CD4-positive, alpha-beta T cell treated with Interferon gamma for 1 hour (primary cell): Measurements from ENCODE around the gene SLITRK5.

Experiments used
- DNase-seq: peaks from one replicate; pipeline ENCODE4 v3.0.0-alpha.2; 2020

The SLITRK5 gene

GRCh38 chr13:87671031-87671752 lies at the start of gene SLITRK5:
TSS of gene SLITRK5 (plus strand) at chr13:87671371. CDS start at chr13:87675389, 4,018 bp downstream.
- peak; percentile 43 for DNase-seq

- DNase-seq: no peak
Measured at GRCh38 chr13:87622971-87623370, 48.2 kb upstream of the SLITRK5 start.

- no peak for DNase-seq
Measured at GRCh38 chr13:87656306-87656705, 14.9 kb upstream of the SLITRK5 start.

- DNase-seq: no peak
Measured at GRCh38 chr13:87661471-87661870, 9.7 kb upstream of the SLITRK5 start.

GRCh38 chr13:87666831-87667230 lies 4.3 kb upstream of the SLITRK5 start:
- DNase-seq: no peak

- no peak for DNase-seq
Measured at GRCh38 chr13:87667686-87668085, 3.5 kb upstream of the SLITRK5 start.

GRCh38 chr13:87669379-87669978 lies 1.7 kb upstream of the SLITRK5 start:
- no peak for DNase-seq

GRCh38 chr13:87671753-87672605 lies 808 bp downstream of the SLITRK5 start:
- DNase-seq: no peak

GRCh38 chr13:87674247-87674738 lies 3.1 kb downstream of the SLITRK5 start:
- no peak for DNase-seq

- DNase-seq: no peak
Measured at GRCh38 chr13:87675851-87676250, 4.7 kb downstream of the SLITRK5 start.

- DNase-seq: no peak
Measured at GRCh38 chr13:87676254-87677042, 5.3 kb downstream of the SLITRK5 start.

GRCh38 chr13:87677043-87677495 lies 5.9 kb downstream of the SLITRK5 start:
- DNase-seq: no peak

GRCh38 chr13:87677496-87678371 lies 6.6 kb downstream of the SLITRK5 start:
- peak; percentile 26 for DNase-seq

GRCh38 chr13:87678372-87678752 lies 7.2 kb downstream of the SLITRK5 start:
- DNase-seq: no peak

- DNase-seq: no peak
Measured at GRCh38 chr13:87680298-87680697, 9.1 kb downstream of the SLITRK5 start.

- no peak for DNase-seq
Measured at GRCh38 chr13:87684850-87685742, 13.9 kb downstream of the SLITRK5 start.

GRCh38 chr13:87696458-87696857 lies 25.3 kb downstream of the SLITRK5 start:
- no peak for DNase-seq

GRCh38 chr13:87698268-87698667 lies 27.1 kb downstream of the SLITRK5 start:
- no peak for DNase-seq

- DNase-seq: no peak
Measured at GRCh38 chr13:87709947-87710346, 38.8 kb downstream of the SLITRK5 start.

- no peak for DNase-seq
Measured at GRCh38 chr13:87712012-87712411, 40.8 kb downstream of the SLITRK5 start.
